Measurements from ENCODE around the gene S100PBP.

DNA sequence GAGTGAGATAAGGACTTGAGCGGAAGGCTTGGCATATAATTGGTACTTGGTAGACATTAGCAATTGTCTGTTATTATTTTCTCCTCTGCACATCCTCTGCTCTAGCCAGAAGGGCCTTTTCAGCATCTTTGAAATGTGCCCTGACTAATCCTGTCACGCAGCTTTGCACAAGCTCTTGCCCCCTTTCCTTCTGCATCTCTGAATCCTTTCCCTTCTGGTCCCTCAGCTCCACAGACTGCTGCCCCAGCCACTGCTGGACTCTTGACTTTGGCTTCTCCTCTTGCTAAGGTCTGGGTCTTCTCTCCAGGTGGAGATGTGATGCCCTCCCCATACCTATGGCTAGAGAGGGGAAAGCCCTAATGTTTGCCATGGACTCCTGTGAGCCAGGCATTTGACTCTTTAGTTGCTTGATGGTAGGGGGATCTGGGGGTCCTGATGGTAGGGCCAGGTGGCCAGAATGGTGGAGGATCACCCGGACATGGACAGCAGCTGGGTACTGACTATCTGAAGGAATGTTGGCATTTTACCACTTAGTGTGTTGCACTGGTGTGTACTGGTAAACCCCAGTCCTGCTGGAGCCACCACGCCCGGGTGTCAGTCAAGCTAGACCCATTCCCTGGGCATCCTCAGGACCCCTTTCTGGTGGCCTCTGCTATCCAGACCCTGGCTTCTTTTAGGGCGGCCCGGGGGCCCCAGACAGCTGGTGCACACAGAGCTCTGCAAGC is 73.2 kb downstream of the S100PBP start:
- no peak for TF ChIP-seq CTCF (IDR thresholded peaks at IDR 0.05)
- no peak for TF ChIP-seq POLR2A (IDR thresholded peaks at IDR 0.05)

Measured in breast epithelium (tissue), 3 donors.